Hippocampal formation (tissue), 2 donors: Measurements from ENCODE around the gene CSMD2.
A peak's percentile ranks its signal among the peaks of the same experiment; 100 is the strongest.
"Not testable (repeated sequence)": the region's sequence is repeated elsewhere in the genome, so short reads cannot be mapped to it uniquely, and the experiment has no call there.

Experiments
- DNase-seq, 2 donors: peaks; one replicate each; lab custom pipeline; 2025; lab: John Stamatoyannopoulos, UW

The CSMD2 gene

DNA sequence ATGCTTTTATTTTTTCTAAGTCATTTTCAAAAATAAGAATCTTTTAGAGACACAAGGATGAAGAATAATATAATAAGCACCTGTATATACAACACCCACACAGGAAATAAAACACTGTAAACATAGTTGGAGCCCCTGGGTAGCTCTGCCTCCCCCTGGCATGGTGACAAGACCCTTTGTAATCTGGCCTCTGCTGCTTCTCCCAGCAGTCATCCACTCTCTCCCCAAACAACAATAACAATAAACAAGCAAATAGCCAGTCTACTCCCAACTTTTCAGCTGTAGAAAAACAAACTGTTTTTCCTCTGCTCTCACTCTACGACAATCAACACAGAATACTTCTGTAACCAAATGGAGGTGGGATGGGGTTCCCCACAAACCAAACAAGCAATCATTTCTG lies 110.1 kb downstream of the CSMD2 start:
- DNase-seq, result no peak

DNA sequence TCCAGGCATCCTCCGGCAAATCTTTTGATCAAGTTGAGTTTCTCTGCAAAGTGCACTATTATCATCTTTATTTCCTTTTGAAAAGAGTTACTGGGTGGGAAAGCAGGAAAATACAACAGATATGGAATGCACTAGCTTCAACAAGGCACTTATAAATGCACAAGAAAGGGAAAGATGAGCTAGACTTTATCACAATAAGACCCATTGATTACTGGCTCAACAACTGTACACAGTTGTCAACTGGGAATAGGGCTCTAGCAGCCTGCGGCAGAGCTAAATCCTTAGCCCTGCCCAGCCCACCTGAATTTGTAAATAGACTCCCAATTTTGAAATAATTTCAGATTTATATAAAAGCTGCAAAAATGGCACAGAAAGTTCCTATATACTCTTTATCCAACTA lies 111.4 kb downstream of the CSMD2 start:
- DNase-seq, result no peak

DNA sequence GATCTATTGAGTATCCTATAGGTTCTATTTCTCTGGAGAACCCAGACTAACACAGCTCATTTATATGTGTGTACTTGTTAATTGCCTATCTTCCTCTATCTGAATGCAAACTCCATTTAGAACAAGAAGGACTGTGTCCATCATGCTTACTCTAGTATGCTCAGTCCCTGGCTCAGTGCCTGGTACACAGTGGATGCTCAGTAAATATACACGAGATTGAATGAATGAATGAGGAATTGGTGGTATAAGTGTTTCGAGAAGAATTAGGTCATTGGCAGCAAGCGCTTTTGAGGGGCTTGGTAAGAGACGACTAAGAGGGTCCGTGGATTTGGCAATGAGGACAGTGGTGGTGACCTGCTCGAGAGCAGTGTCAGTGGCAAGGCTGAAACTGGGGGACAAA lies 112.5 kb downstream of the CSMD2 start:
- DNase-seq, result peak; percentile 26 to 34

DNA sequence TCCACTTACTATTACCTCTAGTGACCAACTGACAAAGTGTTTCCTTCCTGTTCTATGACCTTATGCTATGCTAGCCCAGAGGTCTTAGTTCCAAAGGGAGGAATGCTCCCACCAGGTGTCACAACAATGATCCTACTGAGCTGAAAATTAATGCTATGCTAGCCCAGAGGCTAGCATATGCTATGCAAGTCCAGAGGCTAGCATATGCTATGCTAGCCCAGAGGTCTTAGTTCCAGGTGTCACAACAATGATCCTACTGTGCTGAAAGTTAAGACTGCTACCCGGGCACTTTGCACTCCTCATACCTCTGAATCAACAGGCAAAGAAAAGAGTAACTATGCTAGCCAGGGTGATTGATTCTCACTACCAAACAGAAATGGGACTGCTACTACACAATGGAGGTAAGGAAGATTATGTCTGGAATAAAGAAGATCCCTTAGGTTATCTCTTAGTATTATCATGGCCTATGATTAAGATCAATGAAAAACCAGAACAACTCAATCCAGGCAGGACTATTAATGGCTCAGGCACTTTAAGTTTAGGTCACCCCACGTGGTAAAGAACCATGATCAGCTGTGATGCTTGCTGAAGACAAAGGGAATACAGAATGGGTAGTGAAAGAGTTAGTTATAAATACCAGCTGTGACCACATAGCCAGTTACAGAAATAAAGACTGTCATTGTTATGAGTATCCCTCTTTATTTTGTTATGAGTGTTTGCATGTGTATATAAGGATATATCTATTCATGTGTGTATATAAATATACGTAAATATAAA lies 114.1 kb downstream of the CSMD2 start:
- peak; percentile 28 to 88 for DNase-seq

DNA sequence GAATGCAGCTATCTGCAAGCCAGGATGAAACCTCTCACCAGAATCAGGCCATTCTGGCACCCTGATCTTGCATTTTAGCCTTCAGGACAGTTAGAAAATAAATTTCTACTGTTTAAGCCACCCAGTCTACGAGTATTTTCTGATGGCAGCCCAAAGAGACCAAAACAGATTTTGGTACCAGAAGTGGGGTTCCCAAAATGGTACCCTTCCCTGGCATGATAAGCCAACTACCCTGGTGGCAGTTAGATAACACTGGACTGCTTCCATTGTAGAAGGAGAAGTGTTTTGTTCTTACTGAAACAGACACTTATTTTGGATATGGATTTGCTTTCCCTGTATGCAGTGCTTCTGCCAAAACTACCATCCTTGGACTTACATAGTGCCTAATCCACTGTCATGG lies 115.0 kb downstream of the CSMD2 start:
- no peak for DNase-seq

DNA sequence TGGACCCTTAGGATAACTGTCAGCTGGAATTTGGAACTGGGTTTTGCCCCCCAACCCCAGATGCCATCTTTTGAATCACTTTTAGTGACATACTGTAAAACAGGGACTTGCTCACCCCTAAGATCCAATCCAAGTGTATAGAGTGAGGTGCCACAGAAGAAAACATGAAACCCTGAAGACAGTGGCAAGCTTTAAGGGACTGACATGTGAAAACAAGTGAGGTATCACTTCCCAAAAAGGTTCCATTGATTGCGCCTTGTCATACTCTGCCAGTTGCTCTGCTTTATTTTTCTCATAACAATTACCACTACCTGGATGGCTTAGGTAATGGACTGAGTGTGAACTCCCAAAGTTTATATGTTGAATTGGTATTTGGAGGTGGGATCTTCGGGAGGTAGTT lies 115.6 kb downstream of the CSMD2 start:
- no peak for DNase-seq

DNA sequence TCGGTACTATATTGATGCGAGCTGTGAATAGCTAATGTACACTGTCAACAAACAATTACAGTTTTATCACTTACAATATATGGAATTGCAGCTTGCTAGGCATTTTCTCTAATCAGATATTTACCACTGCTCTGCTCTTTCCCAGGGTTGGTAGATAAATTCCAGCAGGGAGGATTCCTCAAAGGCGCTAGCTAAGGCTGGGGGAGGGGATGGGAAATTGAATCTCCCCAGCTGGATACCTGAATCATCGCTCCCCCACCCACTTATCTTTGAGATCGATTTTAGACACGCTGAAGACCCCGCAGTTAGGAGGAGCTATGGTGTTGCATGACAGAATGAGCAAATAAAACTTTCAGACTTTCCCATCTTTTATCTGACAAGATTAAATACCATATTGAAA lies 127.2 kb downstream of the CSMD2 start:
- no peak for DNase-seq

DNA sequence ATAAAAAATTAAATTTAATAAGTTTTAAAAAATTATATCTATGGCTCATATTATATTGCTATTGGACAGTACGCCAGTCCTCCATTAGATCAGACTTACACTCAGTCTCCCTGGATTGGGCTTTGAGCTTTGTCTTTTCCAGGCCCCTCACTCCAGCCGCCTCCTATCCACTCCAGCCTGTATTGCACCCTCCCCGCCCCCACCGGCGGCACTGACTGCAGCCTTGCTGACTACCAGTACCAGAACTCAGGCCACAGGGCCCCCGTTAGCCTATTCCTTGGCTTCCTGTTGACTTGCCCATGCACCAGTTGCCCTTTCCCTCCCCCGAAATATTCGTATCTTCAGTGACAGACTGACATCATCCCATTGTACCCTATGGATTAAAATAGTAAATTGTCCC lies 127.9 kb downstream of the CSMD2 start:
- DNase-seq, result no peak

DNA sequence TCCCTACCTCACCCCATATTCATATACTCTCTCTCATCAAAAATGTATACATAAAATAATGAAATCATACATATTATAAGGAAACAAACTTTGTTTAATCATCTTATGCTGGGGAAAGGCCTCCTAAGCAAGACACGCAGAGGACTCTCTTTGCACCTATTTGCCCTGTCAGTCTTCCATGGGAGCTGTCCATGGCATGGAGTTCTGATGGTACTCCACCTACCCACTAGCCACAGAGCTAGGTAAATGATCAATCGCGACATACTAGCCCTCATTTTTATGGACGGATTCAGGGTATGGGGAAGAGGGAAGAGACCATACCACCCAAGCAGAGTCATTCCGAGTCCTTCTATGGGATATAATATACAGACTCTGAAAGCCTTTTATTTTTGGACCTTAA lies 131.0 kb downstream of the CSMD2 start:
- DNase-seq, result no peak

DNA sequence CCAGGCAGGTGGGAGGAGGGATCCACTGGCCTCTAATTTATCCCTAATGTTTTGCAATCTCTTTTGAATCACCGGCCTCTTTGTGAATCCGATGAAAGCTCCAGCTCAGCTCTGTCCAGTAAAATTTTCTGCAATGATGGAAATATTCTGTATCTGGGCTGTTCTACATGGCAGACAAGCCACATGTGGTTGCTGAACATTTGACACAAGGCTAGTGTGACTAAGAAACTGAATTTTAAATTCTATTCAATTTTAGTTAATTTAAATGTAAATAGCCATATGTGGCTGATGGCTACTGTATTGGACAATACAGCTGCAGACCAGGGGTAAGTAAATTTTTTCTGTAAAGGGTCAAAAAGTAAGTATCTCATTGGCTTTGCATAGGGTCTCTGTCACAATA lies 135.1 kb downstream of the CSMD2 start:
- no peak for DNase-seq

DNA sequence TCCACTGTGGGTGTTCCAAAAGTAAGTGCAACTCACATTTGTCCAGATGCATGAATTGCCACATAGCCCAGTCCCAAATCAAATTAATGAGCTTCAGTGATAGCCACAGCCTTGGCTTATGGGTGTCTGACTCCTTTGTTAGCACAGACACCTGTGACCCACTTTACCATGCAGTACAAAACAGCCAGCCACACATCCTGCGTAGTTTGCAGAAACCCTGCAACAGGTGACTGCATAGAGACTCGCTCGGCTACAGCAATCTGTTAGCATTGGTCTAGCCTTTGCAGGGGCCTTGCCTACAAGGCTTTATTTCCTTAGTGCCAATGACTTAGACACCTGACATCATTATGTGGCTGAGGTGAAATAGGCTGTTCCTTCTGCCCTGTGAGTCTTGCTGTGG lies 135.5 kb downstream of the CSMD2 start:
- no peak for DNase-seq

DNA sequence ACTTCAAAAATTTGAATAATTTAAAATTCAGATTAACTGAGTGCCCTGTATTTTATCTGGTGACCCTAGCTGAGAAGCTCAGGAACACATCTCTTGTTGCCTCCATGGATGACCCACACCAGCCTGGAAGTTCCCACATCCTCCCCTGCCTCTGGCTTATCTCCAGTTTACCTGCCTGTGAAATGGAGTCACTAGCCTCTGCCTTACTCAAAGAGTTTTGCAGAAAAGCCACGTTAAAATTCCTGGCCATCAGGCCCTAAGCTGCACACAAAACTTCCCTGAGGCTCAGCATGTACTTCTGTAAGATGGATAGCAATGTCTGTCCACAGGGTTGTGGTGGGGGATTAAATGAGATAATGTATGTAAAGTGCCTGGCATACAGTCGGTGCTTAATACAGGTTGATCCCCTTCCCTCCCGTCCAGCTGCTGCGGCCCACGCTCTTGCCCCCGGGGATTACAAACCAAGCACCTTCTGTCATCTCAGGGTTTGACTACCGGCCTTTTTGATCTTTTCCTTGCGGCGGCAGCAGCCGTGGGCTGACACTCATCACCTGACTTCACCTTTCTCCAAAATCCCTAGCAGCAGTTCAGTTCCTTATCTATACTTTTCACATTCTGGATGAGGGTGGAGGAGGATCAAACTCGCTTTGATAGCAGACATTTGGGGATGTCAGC lies 136.5 kb downstream of the CSMD2 start:
- DNase-seq, result no peak

DNA sequence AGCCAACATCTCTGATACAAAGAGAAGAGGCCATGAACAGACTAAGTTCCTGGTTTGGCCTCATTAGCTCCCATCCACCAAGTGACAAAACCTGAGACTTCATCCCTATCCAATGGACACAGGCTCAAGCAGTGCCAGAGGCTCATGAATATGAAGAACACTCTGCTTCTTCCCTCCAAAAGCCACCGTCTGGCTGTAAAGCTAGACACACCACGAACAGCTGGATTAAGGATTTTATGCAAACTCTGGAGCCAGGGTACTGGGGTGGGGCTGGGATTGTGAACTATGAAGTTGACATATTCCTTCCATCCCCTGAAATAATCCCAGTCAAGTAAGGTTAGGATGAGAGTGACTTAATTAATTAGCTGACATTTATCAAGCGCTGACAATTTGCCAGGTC lies 139.4 kb downstream of the CSMD2 start:
- no peak for DNase-seq

DNA sequence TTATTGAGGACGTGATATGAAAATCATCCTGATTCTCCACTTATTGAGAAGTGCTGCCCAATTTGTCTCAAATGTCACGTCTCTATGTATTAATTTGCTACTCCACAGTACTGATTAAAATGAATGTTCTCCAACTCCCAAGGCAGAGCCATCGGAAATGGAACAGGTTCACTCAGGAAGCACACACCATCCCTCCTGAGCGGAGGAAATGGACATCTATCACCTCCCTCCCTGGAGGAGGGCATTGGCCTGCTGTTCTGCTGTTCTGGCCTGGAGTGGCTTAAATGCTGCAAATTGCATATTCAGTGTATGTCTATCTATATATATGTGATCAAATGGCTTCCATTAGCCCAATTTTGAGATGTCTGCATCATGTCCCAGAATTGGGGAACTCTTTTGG lies 140.5 kb downstream of the CSMD2 start:
- DNase-seq, result no peak

DNA sequence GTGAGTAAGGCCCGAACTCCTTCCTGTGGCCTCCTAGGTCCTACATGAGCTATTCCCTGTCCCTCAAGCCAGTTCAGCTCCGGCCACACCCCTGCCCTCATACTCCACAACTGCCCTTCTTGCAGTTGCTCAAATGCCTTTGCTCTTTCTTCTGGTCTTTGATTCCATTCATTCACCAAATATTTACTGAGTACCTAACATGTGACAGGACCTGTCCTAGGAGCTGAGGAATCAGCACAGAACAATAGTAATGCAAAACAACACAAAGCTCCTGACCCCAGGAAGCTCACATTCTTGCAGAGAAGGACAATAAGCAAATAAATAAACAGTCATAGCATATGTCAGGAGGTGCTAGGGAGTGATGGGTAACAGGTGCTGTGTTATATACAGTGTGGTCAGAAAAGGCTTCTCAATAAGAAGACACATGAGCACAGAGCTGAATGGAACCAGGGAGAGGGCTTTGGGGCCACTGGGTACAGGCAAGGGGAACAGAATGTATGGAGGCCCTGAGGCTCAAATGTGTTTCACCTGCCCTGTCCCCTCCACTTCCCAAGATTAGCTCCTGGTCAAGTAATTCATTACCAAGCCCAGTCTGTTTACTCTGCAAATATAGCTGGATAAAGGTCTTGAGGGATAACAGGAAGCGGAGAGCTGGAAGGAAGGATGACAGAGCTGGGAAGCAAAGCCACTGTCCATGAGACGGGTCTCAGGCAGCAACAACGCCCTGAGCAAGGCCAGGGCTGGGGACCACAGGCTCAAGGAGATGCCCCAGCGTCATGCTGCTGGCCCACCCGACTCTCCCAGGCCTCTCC lies 145.1 kb downstream of the CSMD2 start:
- no peak for DNase-seq

DNA sequence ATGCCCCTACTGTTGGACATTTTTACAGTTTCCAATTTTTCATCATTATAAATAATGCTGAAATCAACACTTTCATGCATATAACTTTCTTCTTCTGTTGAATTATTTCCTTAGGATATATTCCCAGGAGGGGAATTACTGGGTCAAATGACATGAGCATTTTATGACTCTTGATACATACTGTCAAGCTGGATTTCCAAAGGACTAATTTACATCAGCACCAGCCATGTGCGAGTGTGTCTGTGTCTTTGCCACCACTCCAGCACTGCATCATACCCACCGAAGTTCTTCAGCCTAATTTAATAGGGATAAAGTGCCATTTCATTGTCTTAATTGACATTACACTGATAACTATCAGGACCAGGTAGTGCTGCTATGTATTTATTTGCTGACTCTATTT lies 146.7 kb downstream of the CSMD2 start:
- no peak for DNase-seq

DNA sequence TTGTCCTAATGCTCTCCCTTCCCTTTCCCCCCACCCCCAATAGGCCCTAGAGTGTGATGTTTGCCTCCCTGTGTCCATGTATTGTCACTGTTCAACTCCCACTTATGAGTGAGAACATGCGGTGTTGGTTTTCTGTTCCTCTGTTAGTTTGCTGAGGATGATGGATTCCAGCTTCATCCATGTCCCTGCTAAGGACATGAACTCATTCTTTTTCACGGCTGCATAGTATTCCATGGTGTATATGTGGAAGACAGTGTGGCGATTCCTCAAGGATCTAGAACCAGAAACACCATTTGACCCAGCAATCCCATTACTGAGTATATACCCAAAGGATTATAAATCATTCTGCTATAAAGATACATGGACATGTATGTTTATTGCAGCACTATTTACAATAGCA lies 148.7 kb downstream of the CSMD2 start:
- not testable (repeated sequence) for DNase-seq

DNA sequence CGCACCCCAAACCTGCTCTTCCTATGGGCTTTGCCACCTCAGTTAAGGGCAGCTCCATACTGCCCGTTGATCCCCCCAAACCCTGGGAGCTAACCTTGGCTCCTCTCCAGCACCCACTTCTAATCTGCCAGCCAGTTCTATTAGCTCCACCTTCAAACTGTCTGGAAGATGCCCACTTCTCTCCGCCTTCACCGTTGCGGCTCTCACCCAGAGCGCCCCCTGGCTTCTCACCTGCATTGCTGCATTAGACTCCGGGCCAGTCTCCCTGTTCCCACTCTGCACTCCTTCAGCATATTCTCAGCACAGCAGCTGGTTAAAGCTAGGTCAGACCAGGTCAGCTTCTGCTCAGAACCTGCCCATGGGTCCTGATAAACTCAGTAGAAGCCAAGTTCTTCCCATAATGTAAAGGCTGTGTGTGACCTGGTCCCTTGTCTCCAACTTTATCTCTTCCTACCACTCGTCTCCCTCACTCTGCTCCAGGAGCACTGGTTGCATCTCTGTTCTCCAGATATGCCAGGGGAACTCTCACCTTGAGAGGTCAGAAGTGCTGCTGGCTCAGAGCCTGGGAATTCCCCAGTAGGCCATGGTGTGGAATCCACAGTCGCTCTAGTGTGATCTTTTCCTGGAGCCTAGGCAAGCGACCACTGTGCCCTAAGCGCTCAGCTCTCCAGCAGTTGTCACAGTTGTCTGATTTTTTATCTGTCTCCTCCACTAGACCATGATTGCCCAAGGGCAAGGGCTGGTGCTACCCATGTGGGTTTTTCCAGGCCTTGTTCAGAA lies 150.9 kb downstream of the CSMD2 start:
- no peak for DNase-seq

DNA sequence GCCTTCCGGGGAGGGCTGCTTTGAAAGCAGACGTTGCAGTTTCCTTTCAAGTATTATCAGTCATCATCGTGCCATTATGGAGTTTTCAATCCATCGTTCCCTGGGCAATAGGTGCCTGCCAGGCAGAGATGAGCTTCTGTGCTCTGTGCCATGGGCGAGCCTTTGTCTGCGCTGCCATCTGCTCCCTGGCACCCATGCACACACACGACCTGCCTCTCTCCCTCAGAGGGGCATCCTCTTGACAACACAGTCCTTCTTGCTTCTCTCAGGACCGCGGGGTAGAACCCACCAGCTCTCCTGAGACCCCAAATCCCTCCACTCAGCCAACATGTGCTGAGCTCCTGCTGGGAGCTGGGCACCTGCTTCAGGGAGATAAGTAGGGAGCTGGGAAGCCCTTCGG lies 151.9 kb downstream of the CSMD2 start:
- DNase-seq, result no peak

DNA sequence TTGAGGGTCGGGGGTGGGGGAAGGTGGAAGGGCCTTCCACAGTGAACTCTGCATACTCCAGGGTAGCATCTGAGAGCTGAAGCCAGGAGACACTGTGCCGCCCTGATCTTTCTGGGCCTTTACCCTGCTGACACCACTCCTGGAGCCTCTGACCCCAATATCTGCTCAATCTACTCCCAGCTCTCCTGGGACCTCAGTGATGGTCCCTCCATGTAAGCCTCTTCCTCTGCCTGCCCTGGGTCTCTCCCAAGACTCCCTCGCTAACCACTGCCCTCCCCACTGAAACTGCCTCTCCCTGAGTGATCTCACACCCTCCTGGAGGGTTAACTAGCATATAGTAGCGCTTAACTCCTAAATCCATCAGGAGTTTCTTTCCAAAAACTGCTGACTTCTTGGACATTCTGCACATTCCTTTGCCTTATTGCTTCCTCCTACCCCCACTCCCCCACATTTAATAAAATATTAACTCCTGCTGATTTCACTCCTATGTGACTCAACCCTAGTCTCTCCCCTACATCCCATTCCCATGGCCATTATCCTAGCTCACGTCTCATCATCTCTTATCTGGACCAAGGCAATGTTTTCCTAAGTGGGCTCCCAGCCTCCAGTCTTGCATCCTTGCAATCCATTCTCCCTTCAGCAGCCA lies 155.6 kb downstream of the CSMD2 start:
- DNase-seq, result no peak

DNA sequence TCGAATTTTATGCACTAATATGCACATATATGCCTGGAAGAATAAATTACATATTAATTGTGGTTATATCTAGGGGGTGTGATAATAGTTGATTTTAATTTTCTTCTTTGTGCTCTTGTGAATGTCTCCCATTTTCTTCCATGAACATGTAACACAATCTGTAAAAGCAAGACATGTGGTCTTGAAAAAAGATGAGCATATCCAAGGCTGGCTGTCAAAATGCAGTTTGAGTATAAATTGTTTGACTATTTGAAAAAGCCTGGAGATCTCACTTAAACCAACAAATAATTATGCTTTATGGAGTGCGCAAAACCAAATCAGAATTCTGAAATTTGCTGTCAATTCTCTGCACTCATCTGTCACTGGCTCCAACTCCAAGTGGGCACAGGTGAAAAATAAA lies 157.3 kb downstream of the CSMD2 start:
- no peak for DNase-seq

DNA sequence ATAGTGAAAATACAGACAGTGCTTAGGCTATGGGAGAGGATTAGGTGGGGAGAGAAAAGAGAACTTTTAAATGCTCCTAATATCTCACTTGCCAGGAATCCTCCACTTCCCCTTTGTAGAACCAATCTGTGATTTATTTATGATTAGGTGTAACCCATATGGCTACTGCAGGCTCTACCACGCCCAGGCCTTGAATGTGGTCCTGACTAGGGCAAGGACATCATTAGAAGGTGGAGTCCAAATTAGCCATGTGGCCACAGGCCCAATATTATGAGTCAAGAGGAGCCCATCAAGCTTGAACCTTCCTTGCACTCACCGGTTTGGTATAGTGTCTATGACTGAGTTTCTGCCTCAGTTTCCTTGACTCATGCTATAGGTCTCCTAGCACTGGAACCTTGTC lies 159.7 kb downstream of the CSMD2 start:
- DNase-seq, result no peak
